HEK293 (cell line): Measurements from ENCODE around the gene AKIRIN2.
A peak's percentile ranks its signal among the peaks of the same experiment; 100 is the strongest.

ENCODE experiments used
- CTCF ChIA-PET: fragments of 350-600 bp; formaldehyde crosslinking; extraction: SDS; loops from one replicate; lab custom pipeline; 2021; ENCODE audit warnings: antibody characterized with exemption; lab: Yijun Ruan, JAX
- POLR2A ChIA-PET: fragments of 300-600 bp; formaldehyde crosslinking; extraction: SDS; loops from one replicate; lab custom pipeline; 2020; ENCODE audit warnings: antibody characterized with exemption, inconsistent platforms; lab: Yijun Ruan, JAX
- H3K27ac ChIP-seq: fragments of 200-500 bp; sonication (Bioruptor generic); 2 replicates; pipeline ENCODE4 v1.5.1; 2014; ENCODE audit warnings: low read depth, low read length, control low read depth, inconsistent platforms; ENCODE audit errors: extremely low read depth
- H3K36me3 ChIP-seq, 2 experiments: fragments of 200-500 bp in 1 of 2; sonication (Bioruptor generic) in 1 of 2; 1 replicate in 1 of 2; 2 replicates in 1 of 2; pipeline ENCODE4 v1.5.1; 2014 to 2017; ENCODE audit warnings: inconsistent platforms in 2 of 2, low read length in 2 of 2; ENCODE audit not compliant: control insufficient read depth in 2 of 2, insufficient read depth in 1 of 2
- H3K4me1 ChIP-seq: fragments of 200-500 bp; sonication (Bioruptor generic); 2 replicates; pipeline ENCODE4 v1.5.1; 2014; ENCODE audit warnings: mild to moderate bottlenecking, low read length, inconsistent platforms; ENCODE audit not compliant: control insufficient read depth, insufficient read depth
- H3K4me3 ChIP-seq: 2 replicates; pipeline ENCODE4 v1.5.1; 2011; ENCODE audit warnings: low read depth, mild to moderate bottlenecking, control low read depth, low read length, moderate library complexity
- H3K9me3 ChIP-seq: fragments of 200-500 bp; sonication (Bioruptor generic); 2 replicates; pipeline ENCODE4 v1.5.1; 2014; ENCODE audit warnings: low read depth, low read length, inconsistent platforms; ENCODE audit not compliant: control insufficient read depth, insufficient read depth
- GLI4 ChIP-seq: fragments of 450-650 bp; formaldehyde crosslinking; IDR thresholded peaks from 2 replicates; pipeline ENCODE4 v1.5.1; 2016; ENCODE audit warnings: missing biosample characterization, missing genetic modification characterization
- GLIS2 ChIP-seq: fragments of 450-650 bp; formaldehyde crosslinking; IDR thresholded peaks from 2 replicates; pipeline ENCODE4 v1.5.1; 2016; ENCODE audit warnings: missing biosample characterization, missing genetic modification characterization
- KLF1 ChIP-seq: fragments of 450-650 bp; formaldehyde crosslinking; IDR thresholded peaks from 2 replicates; pipeline ENCODE4 v1.5.1; 2016; ENCODE audit warnings: missing biosample characterization, missing genetic modification characterization
- PBX3 ChIP-seq: sonication (generic); formaldehyde crosslinking; IDR thresholded peaks from 2 replicates; pipeline ENCODE4 v1.8.1; 2022; ENCODE audit warnings: mild to moderate bottlenecking, moderate library complexity, missing genetic modification reagents
- SP7 ChIP-seq: fragments of 450-650 bp; formaldehyde crosslinking; IDR thresholded peaks from 2 replicates; pipeline ENCODE4 v1.5.1; 2016; ENCODE audit warnings: missing biosample characterization, missing genetic modification characterization
- YY2 ChIP-seq: fragments of 450-650 bp; formaldehyde crosslinking; IDR thresholded peaks from 2 replicates; pipeline ENCODE4 v1.5.1; 2016; ENCODE audit warnings: missing biosample characterization, missing genetic modification characterization
- ZBTB10 ChIP-seq: fragments of 450-650 bp; formaldehyde crosslinking; IDR thresholded peaks from 2 replicates; pipeline ENCODE4 v1.5.1; 2016; ENCODE audit warnings: missing biosample characterization, missing genetic modification characterization
- ZBTB8A ChIP-seq: fragments of 450-650 bp; formaldehyde crosslinking; IDR thresholded peaks from 2 replicates; pipeline ENCODE4 v1.5.1; 2016; ENCODE audit warnings: missing biosample characterization, missing genetic modification characterization
- ZIC2 ChIP-seq: fragments of 450-650 bp; formaldehyde crosslinking; IDR thresholded peaks from 2 replicates; pipeline ENCODE4 v1.5.1; 2016; ENCODE audit warnings: missing biosample characterization, missing genetic modification characterization
- ZNF146 ChIP-seq: fragments of 450-650 bp; formaldehyde crosslinking; IDR thresholded peaks from 2 replicates; pipeline ENCODE4 v1.5.1; 2016; ENCODE audit warnings: missing biosample characterization, missing genetic modification characterization
- ZNF202 ChIP-seq: fragments of 450-650 bp; formaldehyde crosslinking; IDR thresholded peaks from 2 replicates; pipeline ENCODE4 v1.5.1; 2016; ENCODE audit warnings: missing biosample characterization, missing genetic modification characterization, borderline replicate concordance
- ZNF341 ChIP-seq: fragments of 450-650 bp; formaldehyde crosslinking; IDR thresholded peaks from 2 replicates; pipeline ENCODE4; 2016; ENCODE audit warnings: low read depth, missing biosample characterization, missing genetic modification characterization
- ZNF362 ChIP-seq: fragments of 450-650 bp; formaldehyde crosslinking; IDR thresholded peaks from 2 replicates; pipeline ENCODE4 v1.5.1; 2016; ENCODE audit warnings: missing biosample characterization, missing genetic modification characterization
- ZNF37A ChIP-seq: fragments of 450-650 bp; IDR thresholded peaks from 2 replicates; pipeline ENCODE4 v1.5.1; 2018; ENCODE audit warnings: missing biosample characterization, missing genetic modification characterization
- ZNF510 ChIP-seq: fragments of 450-650 bp; formaldehyde crosslinking; IDR thresholded peaks from 2 replicates; pipeline ENCODE4 v1.5.1; 2018; ENCODE audit warnings: mild to moderate bottlenecking, missing genetic modification characterization, missing biosample characterization; ENCODE audit not compliant: insufficient replicate concordance
- ZNF521 ChIP-seq: fragments of 450-650 bp; formaldehyde crosslinking; IDR thresholded peaks from 2 replicates; pipeline ENCODE4 v1.5.1; 2017; ENCODE audit warnings: missing biosample characterization, mild to moderate bottlenecking, missing genetic modification characterization
- ZNF544 ChIP-seq: fragments of 450-650 bp; formaldehyde crosslinking; IDR thresholded peaks from 2 replicates; pipeline ENCODE4 v1.5.0; 2017; ENCODE audit warnings: missing biosample characterization, missing genetic modification characterization
- ZNF548 ChIP-seq: fragments of 450-650 bp; formaldehyde crosslinking; IDR thresholded peaks from 2 replicates; pipeline ENCODE4 v1.5.1; 2016; ENCODE audit warnings: missing biosample characterization, missing genetic modification characterization
- ZNF558 ChIP-seq: fragments of 450-650 bp; formaldehyde crosslinking; IDR thresholded peaks from 2 replicates; pipeline ENCODE4 v1.5.1; 2016; ENCODE audit warnings: missing biosample characterization, missing genetic modification characterization
- ZNF596 ChIP-seq: fragments of 450-650 bp; IDR thresholded peaks from 2 replicates; pipeline ENCODE4 v1.5.0; 2018; ENCODE audit warnings: missing biosample characterization, mild to moderate bottlenecking, missing genetic modification characterization, moderate library complexity
- ZNF629 ChIP-seq: fragments of 450-650 bp; formaldehyde crosslinking; IDR thresholded peaks from 2 replicates; pipeline ENCODE4 v1.5.1; 2017; ENCODE audit warnings: missing biosample characterization, missing genetic modification characterization
- ZNF660 ChIP-seq: fragments of 450-650 bp; IDR thresholded peaks from 2 replicates; pipeline ENCODE4 v1.5.1; 2018; ENCODE audit warnings: missing biosample characterization, mild to moderate bottlenecking, missing genetic modification characterization
- ZNF677 ChIP-seq: fragments of 450-650 bp; IDR thresholded peaks from 2 replicates; pipeline ENCODE4 v1.5.0; 2018; ENCODE audit warnings: missing biosample characterization, mild to moderate bottlenecking, missing genetic modification characterization, moderate library complexity
- ZXDB ChIP-seq: fragments of 450-650 bp; formaldehyde crosslinking; IDR thresholded peaks from 2 replicates; pipeline ENCODE4 v1.5.1; 2016; ENCODE audit warnings: missing biosample characterization, missing genetic modification characterization
- TF ChIP-seq, protein P1 (sequence below): fragments of 450-650 bp; formaldehyde crosslinking; IDR thresholded peaks from 2 replicates; pipeline ENCODE4 v1.5.1; 2016; ENCODE audit warnings: missing biosample characterization, missing genetic modification characterization
- TF ChIP-seq, protein P2 (sequence below): fragments of 450-650 bp; IDR thresholded peaks from 2 replicates; pipeline ENCODE4 v1.5.1; 2018; ENCODE audit warnings: missing biosample characterization, mild to moderate bottlenecking, missing genetic modification characterization

AKIRIN2 gene

GRCh38 chr6:87736809-87737540 lies 34.9 kb upstream of the AKIRIN2 start:
- H3K4me3 ChIP-seq: no peak overlapping the region
- no peak overlapping the region for H3K27ac ChIP-seq
- ChIA-PET POLR2A (no interaction called here), CTCF (interaction anchor here (0.7 kb wide), 1 partner anchor 354 kb away, joined by 3 read pairs; no protein-coding TSS in a partner anchor)
- no peaks in the 10 kb centered on the region for H3K36me3 ChIP-seq
- H3K4me1 ChIP-seq: peaks cover 5% of the 10 kb centered on the region
- H3K9me3 ChIP-seq: no peaks in the 10 kb centered on the region
- TF ChIP-seq KLF1 (tag by site-specific recombination): no peak
- no peak for TF ChIP-seq ZNF362 (tag by site-specific recombination)
- TF ChIP-seq ZNF596 (tag by site-specific recombination): no peak
- TF ChIP-seq SP7 (tag by site-specific recombination): no peak

- Histone ChIP-seq H3K9me3 (no peaks in the 10 kb centered on the region), H3K36me3 (no peaks in the 10 kb centered on the region), H3K4me1 (peaks cover 10% of the 10 kb centered on the region), H3K4me3 (no peak overlapping the region), H3K27ac (no peak overlapping the region)
- ChIA-PET POLR2A (interaction anchor here (0.8 to 1.1 kb wide), 2 partner anchors 17 to 30 kb away, joined by 3 read pairs; partner anchors contain the start of gene AKIRIN2), CTCF (interaction anchor here (1.0 kb wide), 1 partner anchor 14 kb away, joined by 3 read pairs; no protein-coding TSS in a partner anchor)
- peak; percentile 35; the same call in 1 of the 2 replicates for TF ChIP-seq ZBTB8A (tag by site-specific recombination)
- TF ChIP-seq ZNF629 (tag by site-specific recombination): peak; percentile 90
- TF ChIP-seq ZNF510: no peak
- TF ChIP-seq ZNF558 (tag by site-specific recombination): peak; percentile 77; the same call in 1 of the 2 replicates
- TF ChIP-seq ZNF202 (tag by site-specific recombination): no peak
- no peak for TF ChIP-seq ZNF677 (tag by site-specific recombination)
- TF ChIP-seq YY2 (tag by site-specific recombination): no peak
- TF ChIP-seq ZNF146 (tag by site-specific recombination): no peak
- TF ChIP-seq ZIC2 (tag by site-specific recombination): no peak
- no peak for TF ChIP-seq ZNF548
- no peak for TF ChIP-seq ZXDB (tag by site-specific recombination)
- TF ChIP-seq ZNF341 (tag by site-specific recombination): no peak
- TF ChIP-seq GLIS2: no peak
- no peak for TF ChIP-seq PBX3 (CRISPR knock-in tag)
- TF ChIP-seq ZNF521 (tag by site-specific recombination): no peak
- no peak for TF ChIP-seq ZBTB10 (tag by site-specific recombination)
- TF ChIP-seq, protein P1, sequence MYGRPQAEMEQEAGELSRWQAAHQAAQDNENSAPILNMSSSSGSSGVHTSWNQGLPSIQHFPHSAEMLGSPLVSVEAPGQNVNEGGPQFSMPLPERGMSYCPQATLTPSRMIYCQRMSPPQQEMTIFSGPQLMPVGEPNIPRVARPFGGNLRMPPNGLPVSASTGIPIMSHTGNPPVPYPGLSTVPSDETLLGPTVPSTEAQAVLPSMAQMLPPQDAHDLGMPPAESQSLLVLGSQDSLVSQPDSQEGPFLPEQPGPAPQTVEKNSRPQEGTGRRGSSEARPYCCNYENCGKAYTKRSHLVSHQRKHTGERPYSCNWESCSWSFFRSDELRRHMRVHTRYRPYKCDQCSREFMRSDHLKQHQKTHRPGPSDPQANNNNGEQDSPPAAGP: no peak
- no peak for TF ChIP-seq GLI4 (tag by site-specific recombination)
- TF ChIP-seq, protein P2, sequence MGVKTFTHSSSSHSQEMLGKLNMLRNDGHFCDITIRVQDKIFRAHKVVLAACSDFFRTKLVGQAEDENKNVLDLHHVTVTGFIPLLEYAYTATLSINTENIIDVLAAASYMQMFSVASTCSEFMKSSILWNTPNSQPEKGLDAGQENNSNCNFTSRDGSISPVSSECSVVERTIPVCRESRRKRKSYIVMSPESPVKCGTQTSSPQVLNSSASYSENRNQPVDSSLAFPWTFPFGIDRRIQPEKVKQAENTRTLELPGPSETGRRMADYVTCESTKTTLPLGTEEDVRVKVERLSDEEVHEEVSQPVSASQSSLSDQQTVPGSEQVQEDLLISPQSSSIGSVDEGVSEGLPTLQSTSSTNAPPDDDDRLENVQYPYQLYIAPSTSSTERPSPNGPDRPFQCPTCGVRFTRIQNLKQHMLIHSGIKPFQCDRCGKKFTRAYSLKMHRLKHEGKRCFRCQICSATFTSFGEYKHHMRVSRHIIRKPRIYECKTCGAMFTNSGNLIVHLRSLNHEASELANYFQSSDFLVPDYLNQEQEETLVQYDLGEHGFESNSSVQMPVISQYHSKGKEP (tag by site-specific recombination): peak; percentile 86
- no peak for TF ChIP-seq ZNF544 (tag by site-specific recombination)
- TF ChIP-seq ZNF660 (tag by site-specific recombination): peak; percentile 81; the same call in 1 of the 2 replicates
- no peak for TF ChIP-seq ZNF37A (tag by site-specific recombination)
Measured at GRCh38 chr6:87731818-87732661, 30.0 kb upstream of the AKIRIN2 start.
